ENCODE data around the gene ANO9.
"Not testable (repeated sequence)": the region's sequence is repeated elsewhere in the genome, so short reads cannot be mapped to it uniquely, and the experiment has no call there.

The ANO9 gene

GRCh38 chr11:414318-414857 lies 27.4 kb downstream of the ANO9 start:
- no peak for DNase-seq

- DNase-seq = no peak
Observed at GRCh38 chr11:413120-414081, 28.4 kb downstream of the ANO9 start.

GRCh38 chr11:412641-413119 lies 29.1 kb downstream of the ANO9 start:
- DNase-seq = no peak

GRCh38 chr11:411520-411919 lies 30.3 kb downstream of the ANO9 start:
- not testable (repeated sequence) for DNase-seq

- DNase-seq = not testable (repeated sequence)
Observed at GRCh38 chr11:410711-411110, 31.1 kb downstream of the ANO9 start.

GRCh38 chr11:409600-410483 lies 32.0 kb downstream of the ANO9 start:
- no peak for DNase-seq

GRCh38 chr11:409008-409599 lies 32.7 kb downstream of the ANO9 start:
- DNase-seq = no peak

- DNase-seq = no peak
Observed at GRCh38 chr11:408154-409007, 33.4 kb downstream of the ANO9 start.

GRCh38 chr11:407651-408123 lies 34.1 kb downstream of the ANO9 start:
- DNase-seq = no peak

- DNase-seq = no peak
Observed at GRCh38 chr11:406796-407650, 34.8 kb downstream of the ANO9 start.

- no peak for DNase-seq
Observed at GRCh38 chr11:405954-406795, 35.6 kb downstream of the ANO9 start.

GRCh38 chr11:405323-405953 lies 36.4 kb downstream of the ANO9 start:
- no peak for DNase-seq

- no peak for DNase-seq
Observed at GRCh38 chr11:404551-405264, 37.1 kb downstream of the ANO9 start.

- no peak for DNase-seq
Observed at GRCh38 chr11:403761-404431, 37.9 kb downstream of the ANO9 start.

- no peak for DNase-seq
Observed at GRCh38 chr11:403021-403760, 38.6 kb downstream of the ANO9 start.

GRCh38 chr11:401196-401595 lies 40.6 kb downstream of the ANO9 start:
- not testable (repeated sequence) for DNase-seq

- no peak for DNase-seq
Observed at GRCh38 chr11:400241-400689, 41.5 kb downstream of the ANO9 start.

Data from kidney glomerular epithelial cell (primary cell).